HepG2 (cell line): ENCODE results near the gene ZBTB7A. TPM values are rescaled to one million over a fixed set of nuclear protein-coding genes. Genes with fewer than 3 reads are reported as not detected.
A peak's percentile ranks its signal among the peaks of the same experiment; 100 is the strongest.

Source experiments
- BHLHE40 ChIP-seq: IDR thresholded peaks from 2 replicates; pipeline ENCODE4 v1.6.1; 2011; ENCODE audit warnings: low read length, improper control_type of control experiment
- HNRNPLL ChIP-seq: fragments of 200-400 bp; formaldehyde crosslinking; IDR thresholded peaks from 2 replicates; pipeline ENCODE4 v1.6.1; 2017; ENCODE audit warnings: mild to moderate bottlenecking, low read depth, low read length; ENCODE audit not compliant: poor library complexity, severe bottlenecking
- MAF1 ChIP-seq: sonication (generic); formaldehyde crosslinking; IDR thresholded peaks from 2 replicates; pipeline ENCODE4 v1.5.0; 2020; ENCODE audit warnings: missing genetic modification reagents, borderline replicate concordance
- MYC ChIP-seq: sonication (generic); formaldehyde crosslinking; IDR thresholded peaks from 2 replicates; pipeline ENCODE4 v1.9.0; 2021; ENCODE audit warnings: missing genetic modification reagents, borderline replicate concordance
- RAD51 ChIP-seq: fragments of 450-650 bp; IDR thresholded peaks from 2 replicates; pipeline ENCODE4 v1.6.1; 2016; ENCODE audit warnings: borderline replicate concordance
- SP140L ChIP-seq: sonication (generic); formaldehyde crosslinking; IDR thresholded peaks from 2 replicates; pipeline ENCODE4 v1.4.0; 2020; ENCODE audit warnings: missing genetic modification reagents, borderline replicate concordance
- ZNF44 ChIP-seq: sonication (generic); formaldehyde crosslinking; IDR thresholded peaks from 2 replicates; pipeline ENCODE4 v1.5.1; 2020; ENCODE audit warnings: mild to moderate bottlenecking, missing genetic modification reagents
- ZNF468 ChIP-seq: sonication (generic); formaldehyde crosslinking; IDR thresholded peaks from 2 replicates; pipeline ENCODE4 v1.8.0; 2022; ENCODE audit warnings: mild to moderate bottlenecking, moderate library complexity, missing genetic modification reagents
- ZNF543 ChIP-seq: sonication (generic); formaldehyde crosslinking; IDR thresholded peaks from 2 replicates; pipeline ENCODE4 v1.4.0; 2020; ENCODE audit warnings: mild to moderate bottlenecking, missing genetic modification reagents
- ZNF616 ChIP-seq: sonication (generic); formaldehyde crosslinking; IDR thresholded peaks from 2 replicates; pipeline ENCODE4 v1.5.0; 2020; ENCODE audit warnings: low read depth, mild to moderate bottlenecking, missing genetic modification reagents
- ZSCAN12 ChIP-seq: sonication (generic); formaldehyde crosslinking; IDR thresholded peaks from 2 replicates; pipeline ENCODE4 v1.9.0; 2021; ENCODE audit warnings: mild to moderate bottlenecking, missing genetic modification reagents
- polyA plus RNA-seq, 8 experiments: library from polyadenylated mRNA; depleted of rRNA in 3 of 8; stranded (reverse) in 7 of 8; unstranded in 1 of 8; fragments of >200 nt; fragmentation: Illumina TruSeq in 4 of 8; extraction: Trizol in 4 of 8; gene quantifications; 2 replicates each; pipeline versions ENCODE4 v1.2.1 to v1.2.3, GENCODE V29; 2011 to 2016; ENCODE audit warnings: low read depth in 4 of 8, missing spikeins in 1 of 8, mixed read lengths in 1 of 8; ENCODE audit not compliant: insufficient read depth in 1 of 8
- total RNA-seq, 5 experiments: library from RNA; depleted of rRNA; stranded (reverse); fragments of >200 nt; fragmentation: Illumina TruSeq; extraction: Trizol; gene quantifications; 2 replicates each; pipeline ENCODE4 v1.2.3, GENCODE V29; 2016; ENCODE audit warnings: low read depth in 1 of 5
- TF ChIP-seq, protein P1 (sequence below): sonication (generic); formaldehyde crosslinking; conservative IDR thresholded peaks from 2 replicates; pipeline ENCODE4 v1.4.0; 2020; ENCODE audit warnings: mild to moderate bottlenecking, missing genetic modification reagents, moderate library complexity
- TF ChIP-seq, protein P2 (sequence below): sonication (generic); formaldehyde crosslinking; IDR thresholded peaks from 2 replicates; pipeline ENCODE4 v1.9.0; 2021; ENCODE audit warnings: missing genetic modification reagents, mild to moderate bottlenecking, borderline replicate concordance
- TF ChIP-seq, protein P3 (sequence below): IDR thresholded peaks from 2 replicates; pipeline ENCODE4 v1.6.1; 2016; ENCODE audit warnings: control low read depth
- TF ChIP-seq, protein P4 (sequence below): sonication (generic); formaldehyde crosslinking; IDR thresholded peaks from 2 replicates; pipeline ENCODE4 v1.4.0; 2020; ENCODE audit warnings: missing genetic modification reagents
- TF ChIP-seq, protein P5 (sequence below): sonication (generic); formaldehyde crosslinking; IDR thresholded peaks from 2 replicates; pipeline ENCODE4 v1.5.1; 2020; ENCODE audit warnings: mild to moderate bottlenecking, missing genetic modification reagents, borderline replicate concordance

The ZBTB7A gene
- total and polyA plus RNA-seq, 2 of the 13 experiments (the other 11 are each of a cell fraction or from before 2014, with no cell fraction given), result 3.6 to 4.0 TPM

DNA sequence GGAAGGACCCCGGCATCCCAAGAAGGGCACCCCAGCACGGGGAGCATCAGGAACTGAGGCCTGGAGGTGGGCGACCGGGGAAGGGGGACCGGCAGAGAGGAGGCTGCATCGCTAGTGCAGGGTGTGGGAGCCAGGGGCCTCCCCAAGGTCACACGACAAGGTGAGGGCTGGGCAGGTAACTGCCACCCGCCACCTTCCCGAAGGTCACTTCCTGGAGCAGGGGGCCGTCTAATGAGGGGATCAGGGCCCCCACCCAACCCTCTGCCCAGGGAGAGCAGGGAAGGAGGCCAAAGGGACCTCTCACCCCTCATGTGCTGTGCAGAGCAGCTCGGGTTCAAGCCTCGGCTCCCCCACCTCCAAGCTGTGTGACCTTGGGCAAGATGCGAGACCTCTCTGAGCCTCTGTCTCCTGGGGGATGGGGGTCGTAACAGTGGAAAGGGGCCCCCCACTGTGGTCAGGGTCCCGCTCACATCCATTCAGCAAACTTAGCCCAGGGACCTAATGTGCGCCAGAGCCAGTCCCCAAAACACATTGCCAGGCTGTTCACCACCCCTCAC, 6.0 kb downstream of the ZBTB7A start (continued):
- TF ChIP-seq, protein P1, sequence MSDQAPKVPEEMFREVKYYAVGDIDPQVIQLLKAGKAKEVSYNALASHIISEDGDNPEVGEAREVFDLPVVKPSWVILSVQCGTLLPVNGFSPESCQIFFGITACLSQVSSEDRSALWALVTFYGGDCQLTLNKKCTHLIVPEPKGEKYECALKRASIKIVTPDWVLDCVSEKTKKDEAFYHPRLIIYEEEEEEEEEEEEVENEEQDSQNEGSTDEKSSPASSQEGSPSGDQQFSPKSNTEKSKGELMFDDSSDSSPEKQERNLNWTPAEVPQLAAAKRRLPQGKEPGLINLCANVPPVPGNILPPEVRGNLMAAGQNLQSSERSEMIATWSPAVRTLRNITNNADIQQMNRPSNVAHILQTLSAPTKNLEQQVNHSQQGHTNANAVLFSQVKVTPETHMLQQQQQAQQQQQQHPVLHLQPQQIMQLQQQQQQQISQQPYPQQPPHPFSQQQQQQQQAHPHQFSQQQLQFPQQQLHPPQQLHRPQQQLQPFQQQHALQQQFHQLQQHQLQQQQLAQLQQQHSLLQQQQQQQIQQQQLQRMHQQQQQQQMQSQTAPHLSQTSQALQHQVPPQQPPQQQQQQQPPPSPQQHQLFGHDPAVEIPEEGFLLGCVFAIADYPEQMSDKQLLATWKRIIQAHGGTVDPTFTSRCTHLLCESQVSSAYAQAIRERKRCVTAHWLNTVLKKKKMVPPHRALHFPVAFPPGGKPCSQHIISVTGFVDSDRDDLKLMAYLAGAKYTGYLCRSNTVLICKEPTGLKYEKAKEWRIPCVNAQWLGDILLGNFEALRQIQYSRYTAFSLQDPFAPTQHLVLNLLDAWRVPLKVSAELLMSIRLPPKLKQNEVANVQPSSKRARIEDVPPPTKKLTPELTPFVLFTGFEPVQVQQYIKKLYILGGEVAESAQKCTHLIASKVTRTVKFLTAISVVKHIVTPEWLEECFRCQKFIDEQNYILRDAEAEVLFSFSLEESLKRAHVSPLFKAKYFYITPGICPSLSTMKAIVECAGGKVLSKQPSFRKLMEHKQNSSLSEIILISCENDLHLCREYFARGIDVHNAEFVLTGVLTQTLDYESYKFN (CRISPR knock-in tag), result no peak
- peak; percentile 23; the same call in 1 of the 2 replicates for TF ChIP-seq MYC (CRISPR knock-in tag)
- no peak for TF ChIP-seq SP140L (CRISPR knock-in tag)
- TF ChIP-seq, protein P2, sequence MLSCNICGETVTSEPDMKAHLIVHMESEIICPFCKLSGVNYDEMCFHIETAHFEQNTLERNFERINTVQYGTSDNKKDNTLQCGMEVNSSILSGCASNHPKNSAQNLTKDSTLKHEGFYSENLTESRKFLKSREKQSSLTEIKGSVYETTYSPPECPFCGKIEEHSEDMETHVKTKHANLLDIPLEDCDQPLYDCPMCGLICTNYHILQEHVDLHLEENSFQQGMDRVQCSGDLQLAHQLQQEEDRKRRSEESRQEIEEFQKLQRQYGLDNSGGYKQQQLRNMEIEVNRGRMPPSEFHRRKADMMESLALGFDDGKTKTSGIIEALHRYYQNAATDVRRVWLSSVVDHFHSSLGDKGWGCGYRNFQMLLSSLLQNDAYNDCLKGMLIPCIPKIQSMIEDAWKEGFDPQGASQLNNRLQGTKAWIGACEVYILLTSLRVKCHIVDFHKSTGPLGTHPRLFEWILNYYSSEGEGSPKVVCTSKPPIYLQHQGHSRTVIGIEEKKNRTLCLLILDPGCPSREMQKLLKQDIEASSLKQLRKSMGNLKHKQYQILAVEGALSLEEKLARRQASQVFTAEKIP, result no peak
- no peak for TF ChIP-seq MAF1 (CRISPR knock-in tag)
- no peak for TF ChIP-seq ZNF616 (CRISPR knock-in tag)
- TF ChIP-seq, protein P3, sequence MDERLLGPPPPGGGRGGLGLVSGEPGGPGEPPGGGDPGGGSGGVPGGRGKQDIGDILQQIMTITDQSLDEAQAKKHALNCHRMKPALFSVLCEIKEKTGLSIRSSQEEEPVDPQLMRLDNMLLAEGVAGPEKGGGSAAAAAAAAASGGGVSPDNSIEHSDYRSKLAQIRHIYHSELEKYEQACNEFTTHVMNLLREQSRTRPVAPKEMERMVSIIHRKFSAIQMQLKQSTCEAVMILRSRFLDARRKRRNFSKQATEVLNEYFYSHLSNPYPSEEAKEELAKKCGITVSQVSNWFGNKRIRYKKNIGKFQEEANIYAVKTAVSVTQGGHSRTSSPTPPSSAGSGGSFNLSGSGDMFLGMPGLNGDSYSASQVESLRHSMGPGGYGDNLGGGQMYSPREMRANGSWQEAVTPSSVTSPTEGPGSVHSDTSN (CRISPR knock-in tag), result no peak
- TF ChIP-seq ZNF543 (CRISPR knock-in tag), result no peak
- TF ChIP-seq, protein P4, sequence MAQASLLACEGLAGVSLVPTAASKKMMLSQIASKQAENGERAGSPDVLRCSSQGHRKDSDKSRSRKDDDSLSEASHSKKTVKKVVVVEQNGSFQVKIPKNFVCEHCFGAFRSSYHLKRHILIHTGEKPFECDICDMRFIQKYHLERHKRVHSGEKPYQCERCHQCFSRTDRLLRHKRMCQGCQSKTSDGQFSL (CRISPR knock-in tag), result peak; percentile 14; the same call in 1 of the 2 replicates
- TF ChIP-seq ZNF468 (CRISPR knock-in tag), result no peak
- TF ChIP-seq, protein P5, sequence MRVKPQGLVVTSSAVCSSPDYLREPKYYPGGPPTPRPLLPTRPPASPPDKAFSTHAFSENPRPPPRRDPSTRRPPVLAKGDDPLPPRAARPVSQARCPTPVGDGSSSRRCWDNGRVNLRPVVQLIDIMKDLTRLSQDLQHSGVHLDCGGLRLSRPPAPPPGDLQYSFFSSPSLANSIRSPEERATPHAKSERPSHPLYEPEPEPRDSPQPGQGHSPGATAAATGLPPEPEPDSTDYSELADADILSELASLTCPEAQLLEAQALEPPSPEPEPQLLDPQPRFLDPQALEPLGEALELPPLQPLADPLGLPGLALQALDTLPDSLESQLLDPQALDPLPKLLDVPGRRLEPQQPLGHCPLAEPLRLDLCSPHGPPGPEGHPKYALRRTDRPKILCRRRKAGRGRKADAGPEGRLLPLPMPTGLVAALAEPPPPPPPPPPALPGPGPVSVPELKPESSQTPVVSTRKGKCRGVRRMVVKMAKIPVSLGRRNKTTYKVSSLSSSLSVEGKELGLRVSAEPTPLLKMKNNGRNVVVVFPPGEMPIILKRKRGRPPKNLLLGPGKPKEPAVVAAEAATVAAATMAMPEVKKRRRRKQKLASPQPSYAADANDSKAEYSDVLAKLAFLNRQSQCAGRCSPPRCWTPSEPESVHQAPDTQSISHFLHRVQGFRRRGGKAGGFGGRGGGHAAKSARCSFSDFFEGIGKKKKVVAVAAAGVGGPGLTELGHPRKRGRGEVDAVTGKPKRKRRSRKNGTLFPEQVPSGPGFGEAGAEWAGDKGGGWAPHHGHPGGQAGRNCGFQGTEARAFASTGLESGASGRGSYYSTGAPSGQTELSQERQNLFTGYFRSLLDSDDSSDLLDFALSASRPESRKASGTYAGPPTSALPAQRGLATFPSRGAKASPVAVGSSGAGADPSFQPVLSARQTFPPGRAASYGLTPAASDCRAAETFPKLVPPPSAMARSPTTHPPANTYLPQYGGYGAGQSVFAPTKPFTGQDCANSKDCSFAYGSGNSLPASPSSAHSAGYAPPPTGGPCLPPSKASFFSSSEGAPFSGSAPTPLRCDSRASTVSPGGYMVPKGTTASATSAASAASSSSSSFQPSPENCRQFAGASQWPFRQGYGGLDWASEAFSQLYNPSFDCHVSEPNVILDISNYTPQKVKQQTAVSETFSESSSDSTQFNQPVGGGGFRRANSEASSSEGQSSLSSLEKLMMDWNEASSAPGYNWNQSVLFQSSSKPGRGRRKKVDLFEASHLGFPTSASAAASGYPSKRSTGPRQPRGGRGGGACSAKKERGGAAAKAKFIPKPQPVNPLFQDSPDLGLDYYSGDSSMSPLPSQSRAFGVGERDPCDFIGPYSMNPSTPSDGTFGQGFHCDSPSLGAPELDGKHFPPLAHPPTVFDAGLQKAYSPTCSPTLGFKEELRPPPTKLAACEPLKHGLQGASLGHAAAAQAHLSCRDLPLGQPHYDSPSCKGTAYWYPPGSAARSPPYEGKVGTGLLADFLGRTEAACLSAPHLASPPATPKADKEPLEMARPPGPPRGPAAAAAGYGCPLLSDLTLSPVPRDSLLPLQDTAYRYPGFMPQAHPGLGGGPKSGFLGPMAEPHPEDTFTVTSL (CRISPR knock-in tag), result no peak
- no peak for TF ChIP-seq ZSCAN12
- no peak for TF ChIP-seq BHLHE40
- TF ChIP-seq HNRNPLL, result no peak
- no peak for TF ChIP-seq RAD51
- no peak for TF ChIP-seq ZNF44 (CRISPR knock-in tag)
